Spinal cord (tissue), 10 donors: ENCODE data around the gene NMNAT1. TPM values are rescaled to one million over a fixed set of nuclear protein-coding genes. Genes with fewer than 3 reads are reported as not detected.
"Not testable (repeated sequence)": the region's sequence is repeated elsewhere in the genome, so short reads cannot be mapped to it uniquely, and the experiment has no call there.

Experiments used
- DNase-seq, 6 donors: peaks; one replicate each; pipeline versions ENCODE4 v3.0.0 to v3.0.0-alpha.2; 2013 to 2015; ENCODE audit warnings: low spot score in 6 of 6, low read depth in 4 of 6
- H3K27ac ChIP-seq: one replicate; pipeline ENCODE4 v1.5.1; 2013; ENCODE audit warnings: low read depth, low read length, control low read depth
- H3K27me3 ChIP-seq: one replicate; pipeline ENCODE4 v1.6.1; 2013; ENCODE audit warnings: low read length; ENCODE audit not compliant: control insufficient read depth, insufficient read depth
- H3K36me3 ChIP-seq: one replicate; pipeline ENCODE4 v1.6.1; 2013; ENCODE audit warnings: low read length; ENCODE audit not compliant: control insufficient read depth, insufficient read depth
- H3K4me1 ChIP-seq: one replicate; pipeline ENCODE4 v1.6.1; 2013; ENCODE audit warnings: low read length; ENCODE audit not compliant: control insufficient read depth, insufficient read depth
- H3K4me3 ChIP-seq: one replicate; pipeline ENCODE4 v1.5.1; 2013; ENCODE audit warnings: low read depth, low read length, control low read depth
- H3K9me3 ChIP-seq: one replicate; pipeline ENCODE4 v1.6.1; 2013; ENCODE audit warnings: low read length; ENCODE audit not compliant: control insufficient read depth, insufficient read depth
- WGBS: methylation state at CpG from one replicate; pipeline ENCODE4 v1.1.5; 2013; ENCODE audit warnings: missing lambda C conversion rate; ENCODE audit not compliant: insufficient coverage; 5-methylcytosine and 5-hydroxymethylcytosine counted together
- polyA plus RNA-seq, 2 donors: library from polyadenylated mRNA; unstranded; fragments of 120-200 nt; gene quantifications; one replicate each; pipeline ENCODE4 v1.2.1, GENCODE V29; 2013; ENCODE audit not compliant: insufficient read length in 2 of 2
- total RNA-seq, 2 donors: library from RNA; depleted of rRNA in 1 of 2; stranded (reverse); fragments of 120-200 nt in 1 of 2; fragments of >200 nt in 1 of 2; gene quantifications; one replicate each; pipeline versions ENCODE4 v1.2.3 to v1.2.4, GENCODE V29; 2013 to 2014
- donor health status: healthy.

The NMNAT1 gene
- total and polyA plus RNA-seq, 4 donors: 11.3 to 17.6 (median 12.2) TPM

GRCh38 chr1:10005248-10005647, 62.0 kb downstream of the NMNAT1 start:
- H3K9me3 ChIP-seq, DNase-seq, H3K4me1 ChIP-seq, H3K27me3 ChIP-seq, H3K27ac ChIP-seq, H3K36me3 ChIP-seq, H3K4me3 ChIP-seq: not testable (repeated sequence)
- 97% methylated on average over 5 of the region's 8 CpGs for WGBS

- DNase-seq: peak in 1 of 6 donors; percentile 77
- Histone ChIP-seq H3K4me1 (no peaks in the 10 kb centered on the region), H3K27ac (no peak overlapping the region), H3K4me3 (no peak overlapping the region), H3K9me3 (no peaks in the 10 kb centered on the region), H3K36me3 (no peaks in the 10 kb centered on the region), H3K27me3 (no peaks in the 10 kb centered on the region)
- 86% methylated on average over 1 of the region's 4 CpGs for WGBS
Measured at GRCh38 chr1:10007169-10007568, 63.9 kb downstream of the NMNAT1 start.

GRCh38 chr1:10014016-10014415, 70.7 kb downstream of the NMNAT1 start:
- Histone ChIP-seq H3K4me3 (no peak overlapping the region), H3K36me3 (no peaks in the 10 kb centered on the region), H3K4me1 (peaks cover 3% of the 10 kb centered on the region), H3K27me3 (no peaks in the 10 kb centered on the region), H3K9me3 (no peaks in the 10 kb centered on the region), H3K27ac (no peak overlapping the region)
- WGBS: 40% methylated on average over 1 of the region's 5 CpGs
- DNase-seq: no peak

GRCh38 chr1:10019561-10019960, 76.3 kb downstream of the NMNAT1 start:
- Histone ChIP-seq H3K27me3 (no peaks in the 10 kb centered on the region), H3K27ac (no peak overlapping the region), H3K36me3 (no peaks in the 10 kb centered on the region)

GRCh38 chr1:10020086-10020485, 76.8 kb downstream of the NMNAT1 start:
- 90% methylated on average over 1 of the region's 3 CpGs for WGBS
- H3K27ac ChIP-seq: no peak overlapping the region
- no peaks in the 10 kb centered on the region for H3K9me3 ChIP-seq

More at GRCh38 chr1:10019561-10019960, 76.3 kb downstream of the NMNAT1 start:
- Histone ChIP-seq H3K4me3 (no peak overlapping the region), H3K9me3 (no peaks in the 10 kb centered on the region), H3K4me1 (peaks cover 3% of the 10 kb centered on the region)
- DNase-seq: no peak

GRCh38 chr1:10020678-10021077, 77.4 kb downstream of the NMNAT1 start:
- H3K27me3 ChIP-seq, H3K27ac ChIP-seq, H3K4me3 ChIP-seq, H3K9me3 ChIP-seq, DNase-seq, H3K36me3 ChIP-seq, H3K4me1 ChIP-seq: not testable (repeated sequence)
- WGBS: 100% methylated on average over 1 of the region's 2 CpGs

More at GRCh38 chr1:10020086-10020485, 76.8 kb downstream of the NMNAT1 start:
- DNase-seq: no peak
- H3K36me3 ChIP-seq: no peaks in the 10 kb centered on the region
- peaks cover 3% of the 10 kb centered on the region for H3K4me1 ChIP-seq
- no peaks in the 10 kb centered on the region for H3K27me3 ChIP-seq
- H3K4me3 ChIP-seq: no peak overlapping the region

GRCh38 chr1:10021992-10022391, 78.7 kb downstream of the NMNAT1 start:
- H3K9me3 ChIP-seq, H3K27ac ChIP-seq, H3K4me1 ChIP-seq, H3K27me3 ChIP-seq, DNase-seq, H3K36me3 ChIP-seq, H3K4me3 ChIP-seq: not testable (repeated sequence)
- WGBS: no CpG with 5 or more reads among the region's 4 CpGs

- WGBS: 100% methylated on average over 4 of the region's 7 CpGs
- no peaks in the 10 kb centered on the region for H3K36me3 ChIP-seq
Measured at GRCh38 chr1:10022656-10023055, 79.4 kb downstream of the NMNAT1 start.

GRCh38 chr1:10025354-10025753, 82.1 kb downstream of the NMNAT1 start:
- Histone ChIP-seq H3K27ac (no peak overlapping the region), H3K4me1 (no peaks in the 10 kb centered on the region), H3K9me3 (no peaks in the 10 kb centered on the region), H3K36me3 (no peaks in the 10 kb centered on the region), H3K4me3 (no peak overlapping the region), H3K27me3 (no peaks in the 10 kb centered on the region)
- DNase-seq: no peak
- WGBS: no CpG with 5 or more reads among the region's 2 CpGs

More at GRCh38 chr1:10022656-10023055, 79.4 kb downstream of the NMNAT1 start:
- Histone ChIP-seq H3K4me3 (no peak overlapping the region), H3K27me3 (no peaks in the 10 kb centered on the region), H3K4me1 (no peaks in the 10 kb centered on the region), H3K9me3 (no peaks in the 10 kb centered on the region), H3K27ac (no peak overlapping the region)
- DNase-seq: no peak

GRCh38 chr1:10027027-10027426, 83.8 kb downstream of the NMNAT1 start:
- Histone ChIP-seq H3K27ac (no peak overlapping the region), H3K9me3 (no peaks in the 10 kb centered on the region), H3K27me3 (no peaks in the 10 kb centered on the region), H3K4me3 (no peak overlapping the region), H3K4me1 (no peaks in the 10 kb centered on the region), H3K36me3 (no peaks in the 10 kb centered on the region)
- DNase-seq: no peak
